NT2/D1 (cell line): ENCODE measurements around the gene HYPK.

Experiments
- SUZ12 ChIP-seq: IDR thresholded peaks from 2 replicates; pipeline ENCODE4 v1.6.1; 2011; ENCODE audit not compliant: insufficient read length, insufficient read depth; ENCODE audit errors: extremely low read depth
- YY1 ChIP-seq: IDR thresholded peaks from 2 replicates; pipeline ENCODE4 v1.6.1; 2011; ENCODE audit not compliant: insufficient read length, insufficient read depth
- ZNF274 ChIP-seq: IDR thresholded peaks from 2 replicates; pipeline ENCODE4 v1.6.1; 2011; ENCODE audit warnings: mild to moderate bottlenecking, low read depth, low read length

- no peak for TF ChIP-seq YY1
- TF ChIP-seq ZNF274: no peak
- TF ChIP-seq SUZ12: no peak
Observed at GRCh38 chr15:43826029-43826507, 25.7 kb downstream of the HYPK start.
